ENCODE results near the gene PARP2. TPM values are rescaled to one million over a fixed set of nuclear protein-coding genes. Genes with fewer than 3 reads are reported as not detected.
"Not testable (repeated sequence)": the region's sequence is repeated elsewhere in the genome, so short reads cannot be mapped to it uniquely, and the experiment has no call there.

Gene PARP2
- total and polyA plus RNA-seq, 9 of the 15 experiments (the other 6 are each of a cell fraction or from before 2014, with no cell fraction given): 19.7 to 50.5 (median 29.9) TPM

- intact Hi-C loops (cut with micrococcal nuclease); POLR2A ChIA-PET; H3K4me1 ChIP-seq (replicated peaks in 1 of 2; ENCODE audit: control insufficient read depth in 2 of 2, insufficient read depth in 2 of 2, low read length in 2 of 2); H3K9me1 ChIP-seq (ENCODE audit: control insufficient read depth, insufficient read depth, low read length); H4K20me1 ChIP-seq (replicated peaks; ENCODE audit: control insufficient read depth, insufficient read depth, low read length); H3K9ac ChIP-seq (ENCODE audit: insufficient read depth in 1 of 2, low read depth in 2 of 2, low read length in 2 of 2); H3K27ac ChIP-seq (ENCODE audit: extremely low read depth, low read depth, low read length); H3K9me3 ChIP-seq (replicated peaks; ENCODE audit: control insufficient read depth, insufficient read depth, low read depth, low read length); DNase-seq (ENCODE audit: extremely low read depth in 1 of 4, low spot score in 3 of 4); BruUV-seq (replicated peaks); H3K4me2 ChIP-seq (ENCODE audit: insufficient read depth, low read length); FAIRE-seq; H3K27me3 ChIP-seq (ENCODE audit: control insufficient read depth in 2 of 2, insufficient read depth in 2 of 2, low read length in 2 of 2); CTCF ChIA-PET (ENCODE audit: low intra/inter-chr PET ratio); H2AFZ ChIP-seq (ENCODE audit: low read depth, low read length); in situ Hi-C loops (cut with MboI); ATAC-seq; H3K79me2 ChIP-seq (ENCODE audit: control insufficient read depth, insufficient read depth, low read length); H3K4me3 ChIP-seq: not testable (repeated sequence)
- WGBS (ENCODE audit: insufficient coverage, low coverage, missing lambda C conversion rate): 93% methylated on average over 2 of the region's 3 CpGs
- H3K36me3 ChIP-seq (ENCODE audit: control insufficient read depth, insufficient read depth, low read length): peaks cover 57% of the 10 kb centered on the region
Measured at GRCh38 chr14:20358474-20358873, 15.0 kb downstream of the PARP2 start.

- no peak overlapping the region for H3K9ac ChIP-seq (ENCODE audit: insufficient read depth in 1 of 2, low read depth in 2 of 2, low read length in 2 of 2)
- ChIA-PET CTCF (ENCODE audit: low intra/inter-chr PET ratio) (no interaction called here), POLR2A (no interaction called here)
- peaks cover 9% of the 10 kb centered on the region; the same call in 2 of the 3 replicates for H3K36me3 ChIP-seq (ENCODE audit: control insufficient read depth, insufficient read depth, low read length)
- BruUV-seq (replicated peaks): no TSS peak
- H3K9me3 ChIP-seq (replicated peaks; ENCODE audit: control insufficient read depth, insufficient read depth, low read depth, low read length): no peaks in the 10 kb centered on the region
- no peaks in the 10 kb centered on the region for H3K4me1 ChIP-seq (replicated peaks in 1 of 2; ENCODE audit: control insufficient read depth in 2 of 2, insufficient read depth in 2 of 2, low read length in 2 of 2)
- H2AFZ ChIP-seq (ENCODE audit: low read depth, low read length): no peak overlapping the region
- H4K20me1 ChIP-seq (replicated peaks; ENCODE audit: control insufficient read depth, insufficient read depth, low read length): no peaks in the 10 kb centered on the region
- in situ Hi-C loops (cut with MboI) (no loop called here), intact Hi-C loops (cut with micrococcal nuclease) (no loop called here)
- ATAC-seq (no peak), DNase-seq (ENCODE audit: extremely low read depth in 1 of 4, low spot score in 3 of 4) (no peak), FAIRE-seq (no peak)
- no peaks in the 10 kb centered on the region for H3K9me1 ChIP-seq (ENCODE audit: control insufficient read depth, insufficient read depth, low read length)
- H3K27ac ChIP-seq (ENCODE audit: extremely low read depth, low read depth, low read length): no peak overlapping the region
- no peaks in the 10 kb centered on the region for H3K27me3 ChIP-seq (ENCODE audit: control insufficient read depth in 2 of 2, insufficient read depth in 2 of 2, low read length in 2 of 2)
- H3K79me2 ChIP-seq (ENCODE audit: control insufficient read depth, insufficient read depth, low read length): no peaks in the 10 kb centered on the region
- H3K4me3 ChIP-seq: no peak overlapping the region
- no peak overlapping the region for H3K4me2 ChIP-seq (ENCODE audit: insufficient read depth, low read length)
- TF ChIP-seq TFAP4 (CRISPR knock-in tag; IDR thresholded peaks at IDR 0.05; ENCODE audit: borderline replicate concordance) (no peak), ZFX (CRISPR knock-in tag; IDR thresholded peaks at IDR 0.05) (no peak), CHD7 (IDR thresholded peaks at IDR 0.05; ENCODE audit: low read depth, low read length) (no peak)
Measured at GRCh38 chr14:20365928-20366327, 22.5 kb downstream of the PARP2 start.

All from K562 (cell line).